Neural progenitor cell (in vitro differentiated cells): Measurements from ENCODE around the gene FILIP1. TPM values are rescaled to one million over a fixed set of nuclear protein-coding genes. Genes with fewer than 3 reads are reported as not detected.

Experiments used
- DNase-seq: peaks from one replicate; pipeline ENCODE4 v3.0.0-alpha.2; 2016; ENCODE audit warnings: low spot score
- H2AFZ ChIP-seq: fragments of 200-600 bp; sonication (generic); replicated peaks from 2 replicates; pipeline ENCODE4 v1.6.1; 2016; ENCODE audit warnings: antibody characterized with exemption
- H3F3A ChIP-seq: fragments of 200-600 bp; sonication (generic); 2 replicates; pipeline ENCODE4 v1.6.1; 2016; ENCODE audit warnings: antibody characterized with exemption, low read depth
- H3K27ac ChIP-seq: fragments of 200-600 bp; sonication (generic); 2 replicates; pipeline ENCODE4 v1.5.1; 2016; ENCODE audit warnings: mild to moderate bottlenecking
- H3K27me3 ChIP-seq: fragments of 200-600 bp; sonication (generic); 2 replicates; pipeline ENCODE4 v1.6.1; 2016; ENCODE audit warnings: mild to moderate bottlenecking, moderate library complexity
- H3K36me3 ChIP-seq: fragments of 200-600 bp; sonication (generic); 2 replicates; pipeline ENCODE4 v1.5.1; 2016
- H3K4me1 ChIP-seq: fragments of 200-600 bp; sonication (generic); 2 replicates; pipeline ENCODE4 v1.6.1; 2016; ENCODE audit warnings: mixed run types
- H3K4me2 ChIP-seq: fragments of 200-600 bp; sonication (generic); 2 replicates; pipeline ENCODE4 v1.6.1; 2016
- H3K4me3 ChIP-seq: fragments of 200-600 bp; sonication (generic); 2 replicates; pipeline ENCODE4 v1.5.1; 2016
- H3K79me2 ChIP-seq: fragments of 200-600 bp; sonication (generic); 2 replicates; pipeline ENCODE4 v1.6.1; 2016; ENCODE audit warnings: low read depth
- H3K9ac ChIP-seq: fragments of 200-600 bp; sonication (generic); 2 replicates; pipeline ENCODE4 v1.6.1; 2016
- H3K9me3 ChIP-seq: fragments of 200-600 bp; sonication (generic); 2 replicates; pipeline ENCODE4 v1.5.1; 2016; ENCODE audit warnings: low read depth
- H4K20me1 ChIP-seq: fragments of 200-600 bp; sonication (generic); 2 replicates; pipeline ENCODE4 v1.6.1; 2016; ENCODE audit warnings: low read depth
- H3K27ac Mint-ChIP-seq: 3 replicates; pipeline ENCODE4 v1.8.0; 2021; ENCODE audit warnings: mixed read lengths
- H3K27me3 Mint-ChIP-seq: 2 replicates; pipeline ENCODE4 v1.8.0; 2022; ENCODE audit warnings: low read depth, mild to moderate bottlenecking, inconsistent platforms, moderate library complexity, mixed read lengths; ENCODE audit not compliant: insufficient read depth
- H3K36me3 Mint-ChIP-seq: 3 replicates; pipeline ENCODE4 v1.8.0; 2021; ENCODE audit warnings: mixed read lengths
- H3K4me1 Mint-ChIP-seq: 3 replicates; pipeline ENCODE4 v1.8.0; 2021; ENCODE audit warnings: mixed read lengths
- H3K4me3 Mint-ChIP-seq: 3 replicates; pipeline ENCODE4 v1.8.0; 2021; ENCODE audit warnings: mild to moderate bottlenecking, moderate library complexity, mixed read lengths
- H3K9me3 Mint-ChIP-seq: 3 replicates; pipeline ENCODE4 v1.8.0; 2020; ENCODE audit warnings: mixed read lengths
- CTCF ChIP-seq: fragments of 200-600 bp; sonication (generic); IDR thresholded peaks from 2 replicates; pipeline ENCODE4 v1.5.1; 2017; ENCODE audit warnings: antibody characterized with exemption, mild to moderate bottlenecking
- EZH2 ChIP-seq: fragments of 200-600 bp; sonication (generic); IDR thresholded peaks from 2 replicates; pipeline ENCODE4 v1.6.1; 2017; ENCODE audit warnings: antibody characterized with exemption, mild to moderate bottlenecking, moderate library complexity
- EZH2phosphoT487 ChIP-seq: fragments of 200-600 bp; sonication (generic); IDR thresholded peaks from 2 replicates; pipeline ENCODE4 v1.6.1; 2017; ENCODE audit warnings: antibody characterized with exemption
- total RNA-seq: library from RNA; depleted of rRNA; stranded (reverse); fragments of >200 nt; gene quantifications from 2 replicates; pipeline ENCODE4 v1.2.3, GENCODE V29; 2015; ENCODE audit warnings: low replicate concordance

The FILIP1 gene
- total RNA-seq, 1 donor from 2014 or later, result 22.6 TPM

- Mint-ChIP-seq H3K4me1 (peaks cover 50% of the 10 kb centered on the region), H3K27me3 (peaks cover 4% of the 10 kb centered on the region), H3K4me3 (peak overlapping the region; percentile 77), H3K36me3 (no peaks in the 10 kb centered on the region), H3K9me3 (no peaks in the 10 kb centered on the region), H3K27ac (peak overlapping the region; percentile 95)
- H3K27ac ChIP-seq, result peak overlapping the region; percentile 97
- H3K4me2 ChIP-seq, result peak overlapping the region; percentile 82
- peaks cover 46% of the 10 kb centered on the region for H3F3A ChIP-seq
- peak overlapping the region; percentile 47 for H3K4me3 ChIP-seq
- no peak for TF ChIP-seq CTCF
- no peak for TF ChIP-seq EZH2phosphoT487
- TF ChIP-seq EZH2, result no peak
- DNase-seq, result no peak
- peaks cover 3% of the 10 kb centered on the region for H3K36me3 ChIP-seq
- H3K79me2 ChIP-seq, result peaks cover 69% of the 10 kb centered on the region
- no peaks in the 10 kb centered on the region for H4K20me1 ChIP-seq
- H3K4me1 ChIP-seq, result peaks cover 80% of the 10 kb centered on the region
- H3K27me3 ChIP-seq, result no peaks in the 10 kb centered on the region
- peak overlapping the region; percentile 15 for H2AFZ ChIP-seq
- H3K9me3 ChIP-seq, result no peaks in the 10 kb centered on the region
- peak overlapping the region; percentile 53 for H3K9ac ChIP-seq
Measured at GRCh38 chr6:75333676-75334200, 159.9 kb downstream of the FILIP1 start.

- Mint-ChIP-seq H3K9me3 (no peaks in the 10 kb centered on the region), H3K4me3 (no peak overlapping the region), H3K36me3 (no peaks in the 10 kb centered on the region), H3K27ac (no peak overlapping the region), H3K27me3 (no peaks in the 10 kb centered on the region), H3K4me1 (peaks cover 52% of the 10 kb centered on the region)
- Histone ChIP-seq H2AFZ (no peak overlapping the region), H3K9me3 (no peaks in the 10 kb centered on the region), H3K79me2 (peaks cover 86% of the 10 kb centered on the region), H3K27ac (no peak overlapping the region), H3K4me2 (peak overlapping the region; percentile 82), H3F3A (peaks cover 66% of the 10 kb centered on the region), H3K27me3 (no peaks in the 10 kb centered on the region), H3K9ac (no peak overlapping the region), H4K20me1 (no peaks in the 10 kb centered on the region), H3K4me1 (peaks cover 93% of the 10 kb centered on the region), H3K36me3 (peaks cover 3% of the 10 kb centered on the region), H3K4me3 (no peak overlapping the region)
- DNase-seq, result no peak
- TF ChIP-seq EZH2, result no peak
- no peak for TF ChIP-seq EZH2phosphoT487
- TF ChIP-seq CTCF, result no peak
Measured at GRCh38 chr6:75331151-75331550, 162.4 kb downstream of the FILIP1 start.

- H3K79me2 ChIP-seq, result peaks cover 88% of the 10 kb centered on the region
- H3K4me1 ChIP-seq, result peaks cover 80% of the 10 kb centered on the region
- H3K27ac ChIP-seq, result no peak overlapping the region
- peak overlapping the region; percentile 36 for H3K4me2 ChIP-seq
- Mint-ChIP-seq H3K27ac (no peak overlapping the region), H3K4me3 (no peak overlapping the region), H3K36me3 (peaks cover 2% of the 10 kb centered on the region), H3K9me3 (peaks cover 5% of the 10 kb centered on the region), H3K27me3 (peaks cover 4% of the 10 kb centered on the region), H3K4me1 (peaks cover 43% of the 10 kb centered on the region)
- DNase-seq, result no peak
- no peak overlapping the region for H3K9ac ChIP-seq
- no peak overlapping the region for H2AFZ ChIP-seq
- no peaks in the 10 kb centered on the region for H4K20me1 ChIP-seq
- peaks cover 52% of the 10 kb centered on the region for H3F3A ChIP-seq
- no peaks in the 10 kb centered on the region for H3K9me3 ChIP-seq
- TF ChIP-seq CTCF, result no peak
- TF ChIP-seq EZH2phosphoT487, result no peak
- TF ChIP-seq EZH2, result no peak
- H3K4me3 ChIP-seq, result no peak overlapping the region
- no peaks in the 10 kb centered on the region for H3K27me3 ChIP-seq
- H3K36me3 ChIP-seq, result peaks cover 3% of the 10 kb centered on the region
Measured at GRCh38 chr6:75329703-75330102, 163.9 kb downstream of the FILIP1 start.
